Measurements from ENCODE around the gene CDK5. TPM values are rescaled to one million over a fixed set of nuclear protein-coding genes. Genes with fewer than 3 reads are reported as not detected.
A peak's percentile ranks its signal among the peaks of the same experiment; 100 is the strongest.

CDK5 gene
- total RNA-seq, 1 donor from 2014 or later = 47.9 TPM

GRCh38 chr7:151032936-151033863 lies 24.5 kb downstream of the CDK5 start:
- no peaks in the 10 kb centered on the region for H4K20me1 ChIP-seq (ENCODE audit: insufficient read depth, low read length)
- H2AFZ ChIP-seq (ENCODE audit: low read depth, low read length) = no peak overlapping the region
- H3K79me2 ChIP-seq (ENCODE audit: insufficient read depth, low read length) = peaks cover 17% of the 10 kb centered on the region
- no peaks in the 10 kb centered on the region for H3K27me3 Mint-ChIP-seq (ENCODE audit: low read depth, unreplicated experiment)
- peak overlapping the region; percentile 34 for H3K4me3 Mint-ChIP-seq (ENCODE audit: unreplicated experiment)
- H3K36me3 Mint-ChIP-seq (ENCODE audit: low read depth, unreplicated experiment) = peaks cover 11% of the 10 kb centered on the region
- H3K9me3 ChIP-seq (ENCODE audit: insufficient read depth, low read depth, low read length) = no peaks in the 10 kb centered on the region
- H3K4me1 Mint-ChIP-seq (ENCODE audit: low read depth, unreplicated experiment) = peaks cover 6% of the 10 kb centered on the region
- H3K27ac Mint-ChIP-seq (ENCODE audit: unreplicated experiment) = no peak overlapping the region
- H3K36me3 ChIP-seq (ENCODE audit: insufficient read depth, low read length) = peaks cover 5% of the 10 kb centered on the region
- no peak overlapping the region for H3K4me2 ChIP-seq (ENCODE audit: low read length)
- no peaks in the 10 kb centered on the region for H3K27me3 ChIP-seq (ENCODE audit: insufficient read depth, low read length)
- no peak overlapping the region for H3K4me3 ChIP-seq (ENCODE audit: insufficient read depth, low read depth, low read length)
- H3K27ac ChIP-seq (ENCODE audit: low read depth, low read length) = no peak overlapping the region
- H3K9me3 Mint-ChIP-seq (ENCODE audit: unreplicated experiment) = no peaks in the 10 kb centered on the region
- no peak for TF ChIP-seq CTCF (IDR thresholded peaks at IDR 0.05; ENCODE audit: insufficient read depth, low read depth, low read length)
- H3K9ac ChIP-seq (ENCODE audit: low read length) = no peak overlapping the region
- peaks cover 6% of the 10 kb centered on the region for H3K4me1 ChIP-seq (ENCODE audit: insufficient read depth, low read length)
- FAIRE-seq (no peak), DNase-seq (ENCODE audit: low read depth) (no peak)

DNA sequence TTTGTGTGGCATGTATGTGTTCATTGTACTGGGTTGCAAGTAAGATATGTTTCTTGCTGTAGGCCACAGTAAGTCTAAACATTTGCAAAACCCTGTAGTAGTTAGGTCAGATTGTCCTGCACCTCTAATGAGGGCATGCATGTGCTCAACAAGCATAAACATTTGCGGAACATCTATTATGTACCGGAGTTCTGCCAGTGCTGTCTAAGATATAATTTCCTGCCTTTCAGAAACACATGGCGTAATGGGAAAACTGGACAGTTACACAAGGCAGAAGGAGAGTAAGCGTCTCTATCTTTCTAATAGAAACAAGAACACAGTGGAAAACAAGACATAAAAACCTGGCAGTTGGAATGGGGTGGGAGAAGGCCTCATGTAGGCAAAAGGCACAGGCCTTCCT lies 26.7 kb downstream of the CDK5 start:
- H3K4me1 Mint-ChIP-seq (ENCODE audit: low read depth, unreplicated experiment) = peaks cover 22% of the 10 kb centered on the region
- no peak overlapping the region for H3K4me3 ChIP-seq (ENCODE audit: insufficient read depth, low read depth, low read length)
- no peak overlapping the region for H3K27ac Mint-ChIP-seq (ENCODE audit: unreplicated experiment)
- peaks cover 6% of the 10 kb centered on the region for H3K36me3 Mint-ChIP-seq (ENCODE audit: low read depth, unreplicated experiment)
- no peaks in the 10 kb centered on the region for H3K27me3 ChIP-seq (ENCODE audit: insufficient read depth, low read length)
- no peak overlapping the region for H2AFZ ChIP-seq (ENCODE audit: low read depth, low read length)
- DNase-seq (ENCODE audit: low read depth) (no peak), FAIRE-seq (no peak)
- TF ChIP-seq CTCF (IDR thresholded peaks at IDR 0.05; ENCODE audit: insufficient read depth, low read depth, low read length) = no peak
- TF ChIP-seq EZH2 (IDR thresholded peaks at IDR 0.05; ENCODE audit: insufficient read depth, low read length) = no peak
- no peak overlapping the region for H3K4me2 ChIP-seq (ENCODE audit: low read length)
- no peaks in the 10 kb centered on the region for H3K27me3 Mint-ChIP-seq (ENCODE audit: low read depth, unreplicated experiment)
- H3K36me3 ChIP-seq (ENCODE audit: insufficient read depth, low read length) = peaks cover 2% of the 10 kb centered on the region
- H3K4me3 Mint-ChIP-seq (ENCODE audit: unreplicated experiment) = peak overlapping the region; percentile 27
- no peaks in the 10 kb centered on the region for H3K9me3 ChIP-seq (ENCODE audit: insufficient read depth, low read depth, low read length)
- H3K9ac ChIP-seq (ENCODE audit: low read length) = no peak overlapping the region
- peaks cover 6% of the 10 kb centered on the region for H3K4me1 ChIP-seq (ENCODE audit: insufficient read depth, low read length)
- H3K9me3 Mint-ChIP-seq (ENCODE audit: unreplicated experiment) = no peaks in the 10 kb centered on the region
- H4K20me1 ChIP-seq (ENCODE audit: insufficient read depth, low read length) = no peaks in the 10 kb centered on the region
- peaks cover 17% of the 10 kb centered on the region for H3K79me2 ChIP-seq (ENCODE audit: insufficient read depth, low read length)
- H3K27ac ChIP-seq (ENCODE audit: low read depth, low read length) = no peak overlapping the region
